ENCODE data around the gene EXOC7. TPM values are rescaled to one million over a fixed set of nuclear protein-coding genes. Genes with fewer than 3 reads are reported as not detected.

Gene EXOC7
- total and polyA plus RNA-seq, 2 of the 8 experiments (the other 6 are each of a cell fraction or from before 2014, with no cell fraction given): 77.1 to 92.6 TPM

- H3K23me2 ChIP-seq (ENCODE audit: low read depth, low read length): no peaks in the 10 kb centered on the region
- no peak overlapping the region for H3K14ac ChIP-seq (ENCODE audit: insufficient read length)
- no peak overlapping the region for H2BK20ac ChIP-seq (ENCODE audit: low read length)
- H3K4me1 ChIP-seq (replicated peaks in 1 of 4; ENCODE audit: control insufficient read depth in 3 of 4, insufficient read depth in 4 of 4, low read length in 3 of 4): peaks cover 0 to 13% (median 10%) of the 10 kb centered on the region in 4 experiments; a peak in 5 of 7 replicates
- no peak overlapping the region for H2BK5ac ChIP-seq (ENCODE audit: low read depth, low read length)
- H4K5ac ChIP-seq (ENCODE audit: insufficient read length, low read depth, low read length): no peak overlapping the region
- no peak overlapping the region for H3K56ac ChIP-seq (replicated peaks; ENCODE audit: insufficient read length, low read depth, low read length)
- H3K4ac ChIP-seq (replicated peaks; ENCODE audit: insufficient read length, low read depth, low read length): no peak overlapping the region
- no peaks in the 10 kb centered on the region for H3K79me1 ChIP-seq (ENCODE audit: low read depth, low read length)
- 93% methylated on average over 8 of the region's 8 CpGs; no CpG with 5 or more reads in 1 of the 2 experiments for WGBS, 2 experiments (ENCODE audit: extremely low coverage in 1 of 2, insufficient coverage in 1 of 2, insufficient read length in 1 of 2, insufficient replicate concordance in 2 of 2, low coverage in 1 of 2, low lambda C conversion rate in 2 of 2, missing lambda C conversion rate in 1 of 2)
- H2BK120ac ChIP-seq (replicated peaks; ENCODE audit: low read depth, low read length): no peak overlapping the region
- H2AK5ac ChIP-seq (ENCODE audit: low read depth, low read length): no peak overlapping the region
- no peaks in the 10 kb centered on the region for H4K20me1 ChIP-seq (replicated peaks in 1 of 2; ENCODE audit: control insufficient read depth in 1 of 2, insufficient read depth in 2 of 2, low read length in 2 of 2)
- H2BK15ac ChIP-seq (ENCODE audit: low read length): no peak overlapping the region
- TF ChIP-seq BRCA1 (IDR thresholded peaks at IDR 0.05; ENCODE audit: low read depth, low read length) (no peak), SUZ12 (IDR thresholded peaks at IDR 0.05; ENCODE audit: low read length) (no peak), RAD21 (IDR thresholded peaks at IDR 0.05 in 1 of 2, conservative IDR thresholded peaks at IDR 0.05 in 1 of 2; ENCODE audit: low read depth in 2 of 2, low read length in 2 of 2) (no peak)
- no peak overlapping the region for H3K18ac ChIP-seq (ENCODE audit: extremely low read depth, low read length)
- H3K9me3 ChIP-seq (ENCODE audit: insufficient read depth in 2 of 2, low read depth in 1 of 2, low read length in 1 of 2): no peaks in the 10 kb centered on the region
- DNase-seq (ENCODE audit: low read depth in 1 of 2, low spot score in 2 of 2) (no peak), FAIRE-seq (no peak)
- H2AFZ ChIP-seq (ENCODE audit: low read length): no peak overlapping the region
- no peak overlapping the region for H3K9ac ChIP-seq (replicated peaks in 1 of 4; ENCODE audit: extremely low read depth in 1 of 4, low read depth in 3 of 4, low read length in 3 of 4)
- H4K91ac ChIP-seq (replicated peaks; ENCODE audit: insufficient read length, low read length): no peak overlapping the region
- H3K4me2 ChIP-seq (ENCODE audit: insufficient read depth in 1 of 2, low read depth in 2 of 2, low read length in 2 of 2): no peak overlapping the region
- no peak overlapping the region for H3K23ac ChIP-seq (ENCODE audit: insufficient read length)
- no peak overlapping the region for H2BK12ac ChIP-seq (ENCODE audit: low read depth, low read length)
- ChIA-PET POLR2A (ENCODE audit: partially characterized antibody) (interaction anchor here (1.0 to 2.2 kb wide), 2 partner anchors 9 to 27 kb away, joined by 3 to 10 read pairs; no protein-coding TSS in a partner anchor), CTCF (ENCODE audit: partially characterized antibody) (interaction anchor here (0.9 to 24.4 kb wide), 11 partner anchors 8 to 146 kb away, joined by 3 to 778 read pairs (median 5); partner anchors contain the start of genes EXOC7 and FOXJ1)
- no peaks in the 10 kb centered on the region for H3K79me2 ChIP-seq (ENCODE audit: control insufficient read depth in 1 of 2, insufficient read depth in 2 of 2, low read length in 2 of 2)
- no peaks in the 10 kb centered on the region for H3K36me3 ChIP-seq (ENCODE audit: control insufficient read depth in 2 of 4, insufficient read depth in 4 of 4, low read length in 3 of 4)
- no peak overlapping the region for H4K8ac ChIP-seq (ENCODE audit: extremely low read depth, insufficient read depth, low read length)
- no peak overlapping the region for H3K4me3 ChIP-seq (ENCODE audit: extremely low read depth in 1 of 4, insufficient read depth in 2 of 4, low read depth in 3 of 4, low read length in 4 of 4)
- no peak overlapping the region for H3K27ac ChIP-seq (ENCODE audit: low read depth, low read length)
- H3K27me3 ChIP-seq (replicated peaks in 1 of 4; ENCODE audit: control insufficient read depth in 3 of 4, extremely low read depth in 1 of 4, insufficient read depth in 3 of 4, low read length in 3 of 4): no peaks in the 10 kb centered on the region
Observed at GRCh38 chr17:76151896-76152454, 48.4 kb upstream of the EXOC7 start.

All from H1 (cell line).